Cardiac fibroblast (primary cell): Measurements from ENCODE around the gene FAM216A.

Source experiments
- DNase-seq, 2 donors: peaks; one replicate each; pipeline versions ENCODE4 v3.0.0 to v3.0.0-alpha.2; 2010; ENCODE audit warnings: low read depth in 2 of 2
- H3K4me3 ChIP-seq, 2 donors: replicated peaks in 1 of 2; 1 replicate in 1 of 2; 2 replicates in 1 of 2; pipeline ENCODE4 v1.5.1; 2011; ENCODE audit warnings: low read depth in 2 of 2, low read length in 2 of 2, mild to moderate bottlenecking in 2 of 2, moderate library complexity in 1 of 2
- CTCF ChIP-seq: IDR thresholded peaks from one replicate; pipeline ENCODE4 v1.5.1; 2011; ENCODE audit warnings: low read depth, mild to moderate bottlenecking, low read length, inconsistent platforms

FAM216A gene

GRCh38 chr12:110431957-110432587, 36.6 kb upstream of the FAM216A start:
- H3K4me3 ChIP-seq = peak overlapping the region in 1 of 2 donors; percentile 46
- DNase-seq = no peak
- TF ChIP-seq CTCF = no peak

- TF ChIP-seq CTCF = no peak
- no peak overlapping the region for H3K4me3 ChIP-seq
- DNase-seq = peak; percentile 14 to 57
Observed at GRCh38 chr12:110436231-110436630, 32.4 kb upstream of the FAM216A start.

GRCh38 chr12:110444455-110444854, 24.2 kb upstream of the FAM216A start:
- H3K4me3 ChIP-seq = no peak overlapping the region
- no peak for DNase-seq
- no peak for TF ChIP-seq CTCF

GRCh38 chr12:110449799-110450497, 18.7 kb upstream of the FAM216A start, which contains the start of gene ARPC3:
ARPC3 (minus strand) TSS chr12:110450337; CDS start chr12:110450260, 77 bp downstream.
- DNase-seq = peak; percentile 96
- peak within 1 kb of the TSS; percentile 97 to 98 for H3K4me3 ChIP-seq
- peak; percentile 85 for TF ChIP-seq CTCF

- TF ChIP-seq CTCF = no peak
- DNase-seq = no peak
- H3K4me3 ChIP-seq = no peak overlapping the region
Observed at GRCh38 chr12:110451263-110451662, 17.4 kb upstream of the FAM216A start.

- no peak overlapping the region for H3K4me3 ChIP-seq
- TF ChIP-seq CTCF = no peak
- DNase-seq = no peak
Observed at GRCh38 chr12:110453569-110454296, 14.9 kb upstream of the FAM216A start.
